Measurements from ENCODE around the gene SCG5.

DNA sequence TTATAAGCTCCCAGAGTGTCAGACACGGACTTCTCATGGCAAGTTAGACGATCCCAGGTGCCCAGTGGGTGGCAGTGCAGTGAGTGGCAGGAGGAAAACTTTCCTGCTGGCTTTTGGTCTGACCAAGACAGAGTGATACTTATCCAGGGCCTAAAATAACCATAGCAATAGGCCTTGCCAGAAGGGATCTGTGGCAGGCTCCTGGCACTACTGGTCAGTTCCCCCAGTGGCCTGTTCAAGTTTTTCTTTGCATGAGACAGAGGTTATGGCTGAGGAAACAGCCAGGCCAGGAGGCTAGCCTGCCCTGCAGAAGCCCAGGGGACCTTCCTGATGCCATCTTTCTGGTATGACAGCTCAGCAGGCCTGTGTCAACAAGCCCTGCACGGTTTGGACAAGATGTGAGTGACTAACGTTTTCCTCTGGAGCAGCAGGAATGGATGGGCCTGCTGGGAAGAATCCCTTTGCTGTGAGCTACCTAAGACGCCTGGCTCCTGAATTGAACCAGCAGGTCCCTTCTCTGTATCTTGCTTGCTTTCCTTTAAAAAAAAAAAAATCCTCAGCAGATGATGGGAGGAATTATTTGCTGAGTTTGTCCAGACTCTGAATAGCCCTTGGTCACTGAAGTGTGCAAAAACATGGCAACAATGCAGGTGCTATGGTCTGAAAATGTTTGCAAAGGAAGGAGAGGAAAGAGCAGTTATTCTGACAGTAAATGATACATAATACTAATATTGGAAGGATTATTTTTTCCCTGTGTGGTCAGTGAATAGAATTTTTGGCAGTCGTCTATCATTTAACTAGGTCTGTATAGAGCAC is 18.0 kb downstream of the SCG5 start:
- TF ChIP-seq, protein P1, sequence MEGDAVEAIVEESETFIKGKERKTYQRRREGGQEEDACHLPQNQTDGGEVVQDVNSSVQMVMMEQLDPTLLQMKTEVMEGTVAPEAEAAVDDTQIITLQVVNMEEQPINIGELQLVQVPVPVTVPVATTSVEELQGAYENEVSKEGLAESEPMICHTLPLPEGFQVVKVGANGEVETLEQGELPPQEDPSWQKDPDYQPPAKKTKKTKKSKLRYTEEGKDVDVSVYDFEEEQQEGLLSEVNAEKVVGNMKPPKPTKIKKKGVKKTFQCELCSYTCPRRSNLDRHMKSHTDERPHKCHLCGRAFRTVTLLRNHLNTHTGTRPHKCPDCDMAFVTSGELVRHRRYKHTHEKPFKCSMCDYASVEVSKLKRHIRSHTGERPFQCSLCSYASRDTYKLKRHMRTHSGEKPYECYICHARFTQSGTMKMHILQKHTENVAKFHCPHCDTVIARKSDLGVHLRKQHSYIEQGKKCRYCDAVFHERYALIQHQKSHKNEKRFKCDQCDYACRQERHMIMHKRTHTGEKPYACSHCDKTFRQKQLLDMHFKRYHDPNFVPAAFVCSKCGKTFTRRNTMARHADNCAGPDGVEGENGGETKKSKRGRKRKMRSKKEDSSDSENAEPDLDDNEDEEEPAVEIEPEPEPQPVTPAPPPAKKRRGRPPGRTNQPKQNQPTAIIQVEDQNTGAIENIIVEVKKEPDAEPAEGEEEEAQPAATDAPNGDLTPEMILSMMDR (conservative IDR thresholded peaks at IDR 0.05 in 1 of 2, IDR thresholded peaks at IDR 0.05 in 1 of 2; ENCODE audit: extremely low read depth in 1 of 2, insufficient read depth in 1 of 2, low read depth in 1 of 2, low read length in 2 of 2) = peak in 1 of 2 donors; percentile 9
- no peak for TF ChIP-seq EZH2 (IDR thresholded peaks at IDR 0.05; ENCODE audit: borderline replicate concordance, low read length)

Measured in mammary epithelial cell (primary cell).